HG03025 (cell line): ENCODE data around the gene ANTXRL.
"Not testable (repeated sequence)": the region's sequence is repeated elsewhere in the genome, so short reads cannot be mapped to it uniquely, and the experiment has no call there.

Experiments used
- ATAC-seq: cut with Tn5 transposase; IDR thresholded peaks from one replicate; pipeline ENCODE4 v1.9.1; 2021; ENCODE audit warnings: mild to moderate bottlenecking, moderate library complexity; ENCODE audit not compliant: unreplicated experiment, low FRiP score

The ANTXRL gene

DNA sequence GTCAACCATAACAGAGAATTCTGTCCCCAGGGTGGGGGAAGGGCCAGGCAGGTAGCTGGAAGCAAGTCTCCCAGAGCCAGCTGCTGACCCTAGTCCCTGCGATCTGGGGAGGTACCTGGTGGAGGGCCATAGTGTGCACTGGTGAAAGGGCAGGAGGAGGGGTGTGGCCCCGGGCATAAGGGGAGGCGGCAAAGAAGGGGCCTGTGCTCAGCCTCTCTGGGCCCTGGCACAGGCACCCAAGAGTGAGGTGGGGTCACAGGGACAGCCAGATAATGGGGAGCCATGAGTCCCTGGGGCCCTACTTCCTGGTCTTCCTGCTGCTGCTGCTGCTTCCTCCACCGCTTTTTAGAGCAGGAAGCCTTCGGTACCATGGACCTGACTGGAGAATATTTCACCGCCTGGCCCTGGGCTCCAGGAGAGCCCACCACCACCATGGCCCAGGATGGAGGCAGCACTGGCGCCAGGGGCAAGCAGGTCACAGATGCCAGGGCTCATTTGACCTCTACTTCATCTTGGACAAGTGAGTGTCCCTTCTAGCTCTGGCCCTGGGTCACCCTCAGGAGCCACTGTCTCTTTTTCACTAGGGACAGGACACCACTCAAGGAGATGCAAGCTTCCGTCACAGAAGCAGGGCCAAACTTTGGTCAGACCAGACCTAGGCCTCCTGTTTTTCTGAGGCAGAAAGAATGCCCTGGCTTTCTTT is at the start of gene ANTXRL:
Gene ANTXRL (plus strand): TSS at position 7 of the 703 bp plus-strand sequence. CDS start 266 bp downstream, at position 273.
- ATAC-seq = no peak

DNA sequence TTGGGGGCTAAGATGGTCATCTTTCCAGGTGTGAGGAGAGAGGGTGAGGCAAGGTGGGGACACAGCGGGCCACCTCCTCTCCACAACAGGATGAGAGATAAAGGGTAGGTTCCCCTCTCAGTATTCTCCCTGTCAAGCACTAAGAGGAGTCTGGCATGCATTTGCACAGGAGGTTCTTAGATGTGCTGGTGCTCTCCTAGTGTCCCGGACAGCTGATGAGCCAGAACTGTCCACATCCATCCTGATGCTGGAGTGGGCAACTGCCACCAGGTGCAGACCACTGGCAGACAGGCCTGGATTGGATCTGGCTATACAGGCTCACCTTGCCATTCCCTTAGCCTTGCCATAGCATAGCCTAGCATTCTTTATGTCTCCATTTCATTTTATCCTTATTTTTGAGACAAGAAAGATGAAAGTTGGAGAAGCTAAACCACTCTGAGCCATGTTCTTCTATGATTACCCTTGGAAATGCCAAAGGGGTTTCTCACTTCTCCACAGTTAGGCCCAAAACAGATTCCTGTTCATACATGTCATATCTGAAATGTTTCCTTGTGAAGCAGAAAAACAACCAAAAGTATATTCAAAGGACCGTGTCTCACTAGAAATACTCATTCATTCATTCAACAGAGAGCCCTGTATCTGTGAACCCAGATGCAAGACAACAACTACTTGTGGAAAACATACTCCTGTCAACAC is 48.8 kb upstream of the ANTXRL start:
- no peak for ATAC-seq

DNA sequence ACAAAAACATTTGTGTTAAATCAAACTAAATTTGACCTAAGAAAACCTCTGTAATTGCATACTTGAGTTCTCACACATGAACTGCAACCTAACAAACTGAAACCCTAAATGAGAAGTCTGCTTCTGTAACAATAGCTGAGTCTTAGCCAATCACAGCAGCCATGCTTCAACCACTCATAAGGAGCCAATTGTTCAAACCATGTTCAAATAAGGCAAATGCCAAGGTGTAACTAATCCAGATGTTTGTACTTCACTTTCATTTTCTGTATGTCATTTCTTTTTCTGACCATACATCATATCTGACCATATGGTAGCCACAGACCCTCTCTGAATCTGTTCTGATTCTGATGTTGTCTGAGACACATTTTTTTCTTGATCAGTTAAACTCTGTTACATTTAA is 47.5 kb upstream of the ANTXRL start:
- no peak for ATAC-seq

DNA sequence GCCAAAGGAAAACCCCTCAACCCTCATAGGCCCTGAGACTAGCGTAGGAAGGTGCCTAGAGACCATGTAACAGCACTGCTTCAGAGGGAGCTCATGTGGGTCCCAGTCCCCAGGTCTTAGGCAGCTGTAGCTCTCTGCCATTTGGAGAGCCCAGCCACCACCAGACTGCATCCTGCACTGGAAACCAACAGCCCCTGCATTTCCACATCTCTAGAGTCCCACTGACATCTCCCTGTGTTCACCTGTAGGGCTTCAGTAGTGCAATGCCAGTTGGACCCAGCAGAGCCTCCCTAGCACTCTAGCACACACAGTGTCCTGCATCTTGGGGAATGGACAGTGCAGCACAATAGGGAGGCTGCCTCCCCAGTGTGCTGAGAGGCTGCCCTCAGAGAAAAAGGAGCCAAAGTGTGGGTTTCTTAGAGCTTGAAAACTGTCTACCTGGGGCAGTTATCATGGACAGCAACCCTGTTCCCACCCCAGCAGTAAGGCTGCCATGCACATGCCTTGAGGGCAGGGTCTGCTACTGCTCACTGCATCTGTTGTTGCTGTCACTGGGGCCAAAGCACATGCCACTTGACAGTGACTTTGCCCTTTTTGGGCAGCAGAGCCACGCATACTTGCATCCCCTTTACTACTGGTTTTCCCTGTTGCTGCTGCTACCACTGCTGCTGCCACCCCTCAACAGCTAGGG is 46.7 kb upstream of the ANTXRL start:
- no peak for ATAC-seq

DNA sequence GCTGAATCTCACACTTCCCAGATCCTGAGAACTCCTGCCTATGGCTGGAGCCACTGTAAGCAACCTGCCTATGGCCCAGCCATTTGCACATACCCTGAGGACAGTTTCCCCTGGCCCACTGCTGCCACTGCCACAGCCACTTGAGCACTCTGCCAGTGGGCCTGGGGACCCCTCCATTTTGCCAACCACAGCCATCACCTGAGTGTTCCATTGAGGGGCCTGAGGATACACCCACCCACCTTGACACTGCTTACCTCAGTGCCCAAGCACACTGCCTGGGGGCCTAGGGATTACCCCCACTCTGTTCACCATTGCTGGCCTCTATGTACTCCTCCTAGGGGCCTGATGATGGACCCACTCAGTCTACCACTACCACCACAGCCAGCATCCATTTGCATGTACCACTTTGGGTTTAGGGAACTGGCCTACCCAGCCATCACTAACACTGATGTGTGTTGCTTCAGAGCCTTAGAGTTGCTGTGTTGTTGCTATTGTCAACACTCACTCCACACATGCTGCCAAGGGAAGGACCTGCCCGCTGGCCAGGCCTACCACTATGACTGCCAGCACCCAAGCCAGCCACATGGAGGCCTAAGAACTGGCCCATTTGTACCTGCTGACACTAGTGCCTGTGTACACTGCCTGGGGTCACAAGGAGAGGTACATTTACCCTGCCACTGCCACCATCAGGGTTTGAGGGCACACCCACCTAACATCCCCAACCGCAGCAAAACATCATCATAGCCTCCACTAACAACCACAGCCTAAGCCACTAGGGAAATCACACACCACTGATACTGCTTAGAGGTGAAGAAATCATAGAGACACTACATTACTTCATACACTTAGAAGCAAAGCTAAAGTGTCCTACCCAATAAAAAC is 45.9 kb upstream of the ANTXRL start:
- no peak for ATAC-seq

DNA sequence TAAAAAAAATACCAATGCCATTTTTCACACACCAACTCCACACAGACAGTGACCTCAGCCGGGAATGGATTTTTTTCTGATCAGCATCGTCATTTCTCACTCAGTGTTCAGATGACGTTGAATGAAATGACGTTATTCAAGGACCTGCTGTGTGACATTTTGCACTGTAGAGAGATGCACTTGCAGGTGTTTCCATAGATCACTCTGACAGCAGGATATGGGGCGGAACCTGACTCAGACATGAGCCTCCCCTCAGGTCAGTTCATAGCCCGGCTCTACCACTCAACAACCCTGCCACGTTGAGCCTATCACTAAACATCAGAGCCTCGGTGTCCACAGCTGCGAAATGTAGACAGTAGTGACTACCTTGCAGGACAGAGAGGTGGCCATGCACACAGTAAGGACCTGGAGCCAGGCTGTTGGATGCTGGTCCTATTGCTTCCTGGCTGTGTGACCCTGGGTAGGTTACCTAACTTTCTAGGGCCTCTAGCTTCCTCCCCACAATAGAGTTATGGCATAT is 41.4 kb upstream of the ANTXRL start:
- ATAC-seq = no peak

DNA sequence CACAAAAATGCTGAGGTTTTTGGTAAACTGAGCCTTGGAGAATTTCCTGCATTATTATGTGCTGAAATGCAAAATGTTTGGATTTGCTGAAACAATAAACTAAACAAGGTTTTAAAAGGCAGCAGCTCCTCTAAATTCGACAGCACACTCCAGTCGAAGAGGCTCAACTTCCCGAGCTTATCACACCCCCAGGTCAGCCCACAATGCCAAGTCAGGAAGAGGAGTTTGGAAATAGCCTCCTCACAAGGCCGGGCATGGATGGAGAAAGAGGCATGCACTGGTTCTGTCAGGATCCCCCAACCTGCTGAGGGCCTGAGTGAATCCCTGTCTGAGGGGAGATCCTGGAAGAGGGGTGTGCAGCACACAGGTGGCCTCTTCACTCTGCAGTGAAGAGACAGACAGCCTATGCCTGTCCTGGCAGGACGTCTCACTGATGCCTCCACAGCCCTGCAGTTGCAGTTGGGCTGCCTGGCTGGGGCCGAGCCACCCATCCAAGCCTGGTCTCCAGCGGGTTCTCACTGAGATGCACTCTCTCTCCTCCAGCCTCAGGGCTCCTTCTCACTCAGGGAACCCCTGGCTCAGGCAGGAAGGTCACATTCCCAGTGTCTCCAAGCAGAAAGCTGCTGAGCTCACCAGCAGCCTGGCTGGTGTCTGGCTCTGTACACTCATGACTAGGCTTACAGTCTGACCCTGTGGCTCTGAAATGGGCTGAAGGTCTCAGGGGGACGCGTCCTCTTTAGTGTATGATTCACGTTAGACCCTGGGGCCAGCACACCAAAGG is 40.2 kb upstream of the ANTXRL start:
- ATAC-seq = not testable (repeated sequence)

DNA sequence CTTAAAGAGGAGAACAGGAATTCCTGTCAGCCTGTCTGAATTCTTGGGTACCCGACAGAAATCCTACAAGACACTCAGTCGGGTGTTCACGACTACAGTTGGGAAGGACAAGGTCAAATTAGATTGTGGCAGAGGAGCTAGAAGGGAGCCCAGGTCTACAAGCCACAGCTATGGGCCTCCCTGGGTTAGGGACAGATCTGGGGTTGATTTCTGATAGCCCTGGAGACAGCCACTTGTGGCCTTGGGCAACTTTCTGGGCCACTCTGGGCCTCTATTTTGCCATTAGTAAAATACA is 39.7 kb upstream of the ANTXRL start:
- no peak for ATAC-seq

DNA sequence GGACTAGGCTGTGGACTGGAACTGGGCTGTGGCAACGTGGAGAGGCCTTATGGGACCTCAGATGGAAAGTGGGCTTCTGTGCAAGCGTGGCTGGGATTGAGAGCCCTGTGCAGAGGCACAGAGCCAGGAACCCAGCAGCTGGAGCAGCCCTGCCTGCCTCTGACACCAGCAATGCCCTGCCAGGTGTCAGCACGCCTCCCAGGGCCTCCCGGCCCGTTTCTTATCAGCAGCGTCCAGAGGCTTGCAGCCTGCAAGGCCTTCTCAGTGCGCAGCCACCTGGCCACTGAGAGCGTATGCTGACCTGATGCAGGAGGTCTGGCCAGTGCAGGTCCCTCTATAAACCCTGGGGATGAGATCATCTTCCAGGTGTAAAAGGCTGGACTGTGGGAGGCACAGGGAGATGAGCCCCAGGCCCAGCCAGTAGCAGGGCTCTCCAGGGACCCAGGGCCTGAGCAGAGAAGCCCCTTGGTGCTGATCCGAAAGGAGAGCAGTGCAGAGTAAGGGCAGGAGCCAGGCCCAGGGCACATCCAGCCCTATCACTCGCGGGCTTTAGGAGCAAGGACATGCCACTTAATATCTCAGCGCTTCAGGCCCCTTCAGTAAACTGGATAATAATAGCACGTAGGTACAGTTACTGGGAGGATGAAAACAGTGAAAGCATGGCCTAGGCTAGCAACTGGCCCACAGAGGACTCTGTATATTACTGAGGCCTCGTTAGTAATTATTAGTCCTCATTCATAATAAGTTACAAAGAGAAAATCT is 38.8 kb upstream of the ANTXRL start:
- no peak for ATAC-seq

DNA sequence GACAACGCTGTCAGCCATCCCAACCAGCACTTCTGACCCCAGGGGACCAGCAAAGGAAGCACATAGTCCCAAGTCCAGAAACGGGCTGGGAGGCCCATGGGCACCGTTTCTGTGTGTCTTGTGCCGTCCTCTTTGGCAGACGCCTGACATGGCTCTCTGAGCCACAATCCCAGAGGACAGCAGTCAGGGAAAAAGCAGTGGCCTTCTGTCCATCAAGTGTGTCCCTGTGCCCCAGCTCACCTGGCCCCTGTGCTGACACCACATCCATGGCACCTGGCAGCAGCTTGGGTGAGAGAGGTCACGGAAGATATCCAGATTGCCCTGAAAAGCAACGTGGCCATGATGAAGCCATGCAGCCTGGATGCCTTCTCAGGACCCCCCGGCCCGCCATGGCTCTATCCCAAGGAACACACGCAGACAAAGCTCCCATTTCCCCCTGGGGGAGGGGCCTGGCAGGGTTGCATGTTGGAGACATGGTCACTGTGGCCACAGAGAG is 38.1 kb upstream of the ANTXRL start:
- ATAC-seq = no peak

DNA sequence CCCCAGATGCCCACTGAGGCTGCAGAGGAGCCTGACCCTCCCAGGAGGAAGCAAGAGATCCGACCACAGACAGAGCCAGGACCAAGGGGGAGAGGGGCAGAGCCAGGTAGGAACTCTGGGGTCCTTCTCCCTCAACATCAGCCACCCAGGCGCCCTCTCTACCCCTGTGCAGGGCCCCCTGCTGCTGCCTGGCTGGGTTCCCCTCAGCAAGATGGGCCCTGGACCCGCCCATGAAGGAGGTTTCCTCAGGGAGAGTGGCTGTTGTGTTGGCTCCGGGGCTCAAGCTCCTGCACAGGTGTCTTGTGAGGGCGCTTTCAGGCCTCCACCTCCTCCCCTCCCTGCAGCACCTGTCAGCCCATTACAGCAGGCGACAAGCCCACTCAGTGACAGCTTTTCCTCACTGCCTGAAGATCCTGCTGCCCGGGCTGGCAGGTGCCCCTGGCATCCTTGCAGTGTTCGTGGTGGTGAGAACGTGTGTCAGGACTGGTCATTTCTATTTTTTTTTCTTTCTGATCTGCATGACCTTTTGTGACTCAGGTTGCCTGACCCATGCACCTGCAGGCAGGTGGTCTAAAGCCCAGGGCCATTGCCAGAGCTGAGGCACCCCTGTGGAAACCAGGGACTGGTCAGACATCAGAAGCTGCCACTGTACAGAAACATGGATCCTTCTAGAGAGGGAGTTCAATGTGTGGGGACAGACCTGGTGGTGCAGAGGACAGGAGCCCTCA is 37.0 kb upstream of the ANTXRL start:
- not testable (repeated sequence) for ATAC-seq

DNA sequence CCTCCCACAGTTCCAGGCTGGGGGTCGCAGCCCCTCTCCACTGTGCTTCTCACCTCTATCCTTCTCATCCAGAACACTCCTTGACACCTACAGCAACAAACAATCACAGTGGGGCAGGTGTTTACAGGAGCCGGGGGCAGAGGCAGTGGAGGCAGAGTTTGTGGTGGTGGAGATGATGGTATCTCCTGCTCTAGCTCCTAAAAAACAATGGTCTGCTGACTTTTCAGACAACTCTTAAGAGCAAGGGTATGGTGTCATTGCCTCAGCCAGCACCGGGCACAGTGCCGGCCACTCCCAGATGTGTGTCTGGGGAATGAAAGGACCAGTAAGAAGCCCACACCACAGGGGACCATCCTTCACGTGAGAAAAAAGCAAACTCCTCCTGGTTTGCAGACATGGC is 36.3 kb upstream of the ANTXRL start:
- ATAC-seq = no peak

DNA sequence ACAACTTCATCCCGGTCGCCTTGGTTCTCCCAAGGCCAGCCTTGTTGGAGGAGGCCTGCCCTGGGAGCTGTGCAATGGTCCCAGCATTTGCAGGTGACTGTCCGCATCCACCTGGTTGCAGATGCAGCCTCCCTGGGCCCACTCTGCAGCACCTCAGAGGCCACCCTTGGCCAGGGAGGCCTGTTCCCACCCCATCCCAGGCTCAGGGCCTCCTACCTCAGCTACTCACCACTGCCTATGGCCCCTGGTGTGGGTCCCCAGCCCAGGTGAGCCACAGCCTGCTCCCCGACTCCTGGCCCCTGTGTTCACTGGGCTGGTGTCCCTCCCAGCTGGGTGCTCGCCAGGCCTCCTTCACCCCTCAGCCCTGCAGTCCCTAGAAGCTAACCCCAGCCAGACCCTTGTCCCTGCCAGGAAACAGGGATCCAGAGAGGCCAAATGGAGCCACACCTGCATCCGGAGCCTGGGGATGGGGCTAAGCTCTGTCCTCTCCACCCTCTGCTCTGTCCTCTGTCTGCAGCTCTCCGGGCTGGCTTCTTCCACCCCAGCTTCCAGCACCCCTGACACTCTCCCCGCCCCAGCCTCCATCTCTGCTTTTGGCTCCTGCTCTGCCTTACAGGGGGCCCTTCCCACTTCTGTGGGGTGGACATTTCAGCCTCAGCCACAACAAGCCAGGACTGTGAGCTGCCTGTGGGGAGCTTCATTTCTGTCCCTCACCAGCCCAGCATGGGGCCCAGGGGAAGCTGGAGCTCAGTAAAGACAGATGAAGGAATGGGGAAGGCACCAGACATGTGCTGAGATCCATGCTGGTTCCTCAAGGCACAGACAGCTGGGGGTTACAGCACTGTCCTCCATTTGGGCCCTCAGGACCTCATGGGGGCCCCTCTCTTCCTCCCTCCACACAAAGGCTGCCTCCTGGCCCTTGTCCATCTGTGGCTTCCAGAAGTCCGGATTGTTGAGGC is 35.6 kb upstream of the ANTXRL start:
- no peak for ATAC-seq

DNA sequence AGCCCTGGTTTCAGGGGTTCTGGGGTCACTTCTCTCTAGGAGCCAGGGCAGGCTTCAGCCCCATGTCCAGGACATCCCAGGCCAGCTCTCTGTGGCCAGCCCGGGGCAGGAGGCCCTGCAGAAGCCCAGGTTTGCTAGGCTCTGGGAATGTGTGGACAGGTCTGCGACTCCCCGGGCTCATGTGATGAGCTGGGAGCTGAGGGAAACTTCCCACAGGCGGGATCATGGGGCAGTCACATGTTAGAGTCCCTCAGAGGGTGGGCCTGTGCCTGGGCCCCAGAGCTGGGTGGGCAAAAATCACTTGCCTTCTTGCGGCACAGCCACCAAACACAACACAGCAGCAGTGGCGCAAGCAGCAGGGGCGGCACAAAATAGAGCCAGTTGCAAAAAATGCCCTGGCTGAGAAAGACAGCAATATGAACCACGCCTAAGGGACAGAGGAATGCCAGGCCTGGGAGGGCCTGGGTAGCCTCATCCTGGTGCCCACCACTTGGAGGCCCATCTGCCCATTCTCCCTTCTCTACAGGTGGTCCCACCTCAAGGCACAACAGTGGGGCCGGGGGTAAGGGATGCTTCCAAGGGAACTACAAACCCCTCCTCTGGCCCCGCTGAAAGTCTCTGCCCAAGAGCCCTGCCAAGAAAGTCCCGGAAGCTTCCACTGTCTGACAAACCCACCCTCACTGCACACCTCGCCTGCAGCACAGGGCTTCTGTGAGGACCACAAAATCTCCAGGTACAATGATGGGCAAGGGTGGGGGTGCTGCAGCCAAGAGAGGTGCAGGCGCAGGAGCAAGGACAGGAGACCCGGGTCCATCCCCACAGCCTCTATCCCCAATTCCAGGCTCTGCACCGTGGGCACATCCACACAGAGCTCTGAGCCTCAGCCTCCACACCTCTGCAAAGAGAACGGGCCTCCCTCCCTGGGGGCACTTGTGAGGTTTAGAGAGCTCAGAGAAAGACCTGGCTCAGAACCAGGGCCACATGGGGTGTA is 34.6 kb upstream of the ANTXRL start:
- no peak for ATAC-seq

DNA sequence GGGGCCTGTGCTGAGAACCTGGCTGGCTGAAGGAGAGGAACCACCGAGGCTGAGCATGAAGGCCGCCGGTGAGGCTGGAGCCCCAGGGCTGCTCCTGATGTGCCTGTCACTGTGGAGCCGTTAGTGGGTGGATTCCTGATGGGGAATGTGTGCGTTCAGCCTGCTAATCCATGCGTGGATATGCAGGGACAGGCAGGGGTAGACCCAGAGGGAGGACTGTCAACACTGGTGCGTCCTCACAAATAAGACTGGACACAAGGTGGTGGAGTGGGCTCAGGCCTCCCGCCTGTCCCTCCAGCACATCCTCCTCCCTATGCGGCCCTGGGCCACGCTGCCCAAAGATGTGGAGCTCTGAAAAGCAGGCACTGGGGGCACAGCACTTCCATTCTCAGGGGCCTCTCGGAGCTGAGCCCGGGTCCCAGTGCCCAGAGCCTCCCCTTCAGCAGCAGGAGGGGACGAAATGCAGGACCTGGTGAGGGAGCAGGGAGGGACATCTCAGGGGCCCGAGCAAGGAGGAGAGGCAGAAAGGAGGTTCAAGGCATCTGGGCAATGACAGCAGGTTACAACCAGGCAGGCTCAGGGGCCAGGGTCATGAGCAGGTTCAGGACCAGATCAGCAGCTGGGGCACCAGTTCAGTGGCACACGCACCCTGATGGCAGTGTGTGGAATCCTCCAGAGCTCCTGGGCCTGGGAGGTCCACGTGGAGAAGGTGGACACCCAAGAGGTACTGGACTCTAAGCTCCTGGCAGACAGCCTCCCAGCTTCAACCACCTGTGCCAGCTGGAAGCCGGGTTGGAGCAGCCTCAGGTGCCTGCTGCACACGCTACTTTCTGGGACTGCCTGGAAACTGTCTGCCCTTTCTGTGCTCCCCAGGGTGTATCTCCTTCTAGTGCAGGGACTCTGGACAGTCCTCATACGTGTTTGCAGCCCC is 33.5 kb upstream of the ANTXRL start:
- ATAC-seq = no peak
